GM12865 (cell line): ENCODE data around the gene C11orf42.

Source experiments
- DNase-seq: peaks from one replicate; pipeline ENCODE4 v3.0.0; 2010; ENCODE audit warnings: low read depth
- H3K4me3 ChIP-seq: 2 replicates; pipeline ENCODE4 v1.5.1; 2011; ENCODE audit warnings: mild to moderate bottlenecking, low read depth, low read length, control low read depth
- CTCF ChIP-seq: IDR thresholded peaks from 2 replicates; pipeline ENCODE4 v1.5.1; 2011; ENCODE audit warnings: low read length, control low read depth, low read depth, inconsistent platforms; ENCODE audit not compliant: insufficient read depth; ENCODE audit errors: missing control alignments

The C11orf42 gene

GRCh38 chr11:6228520-6228919, 23.2 kb downstream of the C11orf42 start:
- no peak for TF ChIP-seq CTCF
- DNase-seq = no peak
- H3K4me3 ChIP-seq = no peak overlapping the region

- TF ChIP-seq CTCF = no peak
- H3K4me3 ChIP-seq = no peak overlapping the region
- DNase-seq = peak; percentile 16
Measured at GRCh38 chr11:6229911-6230310, 24.6 kb downstream of the C11orf42 start.

GRCh38 chr11:6232899-6233298, 27.5 kb downstream of the C11orf42 start:
- H3K4me3 ChIP-seq = no peak overlapping the region
- DNase-seq = no peak
- TF ChIP-seq CTCF = no peak

GRCh38 chr11:6233984-6234386, 28.6 kb downstream of the C11orf42 start:
- peak overlapping the region; percentile 93 for H3K4me3 ChIP-seq
- DNase-seq = no peak
- no peak for TF ChIP-seq CTCF

- DNase-seq = peak; percentile 100
- TF ChIP-seq CTCF = no peak
- H3K4me3 ChIP-seq = peak within 1 kb of the TSS; percentile 94
Measured at GRCh38 chr11:6234387-6235107, 29.2 kb downstream of the C11orf42 start, which contains the start of gene FHIP1B. Gene FHIP1B (minus strand): TSS chr11:6234636. CDS start chr11:6224516, 10,120 bp downstream.

GRCh38 chr11:6237266-6237665, 31.9 kb downstream of the C11orf42 start:
- H3K4me3 ChIP-seq = no peak overlapping the region
- no peak for TF ChIP-seq CTCF
- no peak for DNase-seq
